ENCODE results near the gene GJA4. TPM values are rescaled to one million over a fixed set of nuclear protein-coding genes. Genes with fewer than 3 reads are reported as not detected.

GJA4 gene
- total RNA-seq, 1 experiment from 2014 or later: not detected

DNA sequence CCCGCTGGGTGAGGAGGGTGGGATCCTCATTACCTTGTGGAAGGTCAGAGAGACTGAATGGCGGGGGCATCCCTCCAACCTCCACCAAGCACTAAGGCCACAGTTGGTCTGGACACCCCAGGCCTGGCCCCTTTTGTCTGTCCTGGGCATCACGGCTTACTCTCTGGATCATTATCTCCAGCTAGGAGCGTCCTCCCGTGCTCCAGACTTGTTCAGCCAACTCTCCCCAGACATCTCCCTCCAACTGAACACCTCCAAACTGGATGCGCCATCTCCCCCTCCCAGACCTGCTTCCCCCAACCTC, 45.2 kb upstream of the GJA4 start:
- intact Hi-C loops (cut with micrococcal nuclease; ENCODE audit: unreplicated experiment): no loop called here
- CTCF ChIA-PET: no interaction called here

DNA sequence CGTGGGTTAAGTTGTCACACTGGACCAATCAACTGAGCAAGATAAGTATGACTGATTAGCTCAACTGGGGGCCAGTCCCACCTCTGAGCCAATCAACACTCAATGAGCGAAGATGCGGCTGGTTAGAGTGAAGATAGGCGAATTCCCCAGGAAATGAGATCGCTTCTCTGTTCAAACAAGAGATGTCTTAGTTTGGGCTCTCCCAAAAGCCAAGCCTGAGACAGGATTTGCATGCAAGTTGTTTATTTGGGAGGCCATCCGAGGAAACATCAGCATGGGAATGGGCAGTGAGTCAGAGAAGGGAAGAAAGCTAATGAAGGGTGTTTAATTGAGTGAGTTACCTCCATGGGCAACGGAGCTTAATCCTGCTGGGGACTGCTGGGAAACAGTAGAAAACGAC, 42.8 kb upstream of the GJA4 start:
- Histone ChIP-seq H3K36me3 (ENCODE audit: insufficient read depth, low read length, poor library complexity, severe bottlenecking) (no peaks in the 10 kb centered on the region), H3K4me1 (ENCODE audit: insufficient read depth, low read length, poor library complexity, severe bottlenecking) (no peaks in the 10 kb centered on the region), H3K27ac (ENCODE audit: low read depth, low read length, poor library complexity, severe bottlenecking) (no peak overlapping the region), H3K27me3 (replicated peaks; ENCODE audit: insufficient read depth, low read depth, low read length, poor library complexity) (no peaks in the 10 kb centered on the region), H3K9me3 (ENCODE audit: low read depth, low read length, poor library complexity, severe bottlenecking) (no peaks in the 10 kb centered on the region), H3K4me3 (ENCODE audit: low read depth, low read length, poor library complexity, severe bottlenecking) (no peak overlapping the region)
- DNase-seq (ENCODE audit: low spot score): no peak
- no TSS peak for BruUV-seq (replicated peaks)
- CTCF ChIA-PET: no interaction called here
- POLR2A ChIA-PET (ENCODE audit: low non-redundant PET): no interaction called here
- TF ChIP-seq, protein P1, sequence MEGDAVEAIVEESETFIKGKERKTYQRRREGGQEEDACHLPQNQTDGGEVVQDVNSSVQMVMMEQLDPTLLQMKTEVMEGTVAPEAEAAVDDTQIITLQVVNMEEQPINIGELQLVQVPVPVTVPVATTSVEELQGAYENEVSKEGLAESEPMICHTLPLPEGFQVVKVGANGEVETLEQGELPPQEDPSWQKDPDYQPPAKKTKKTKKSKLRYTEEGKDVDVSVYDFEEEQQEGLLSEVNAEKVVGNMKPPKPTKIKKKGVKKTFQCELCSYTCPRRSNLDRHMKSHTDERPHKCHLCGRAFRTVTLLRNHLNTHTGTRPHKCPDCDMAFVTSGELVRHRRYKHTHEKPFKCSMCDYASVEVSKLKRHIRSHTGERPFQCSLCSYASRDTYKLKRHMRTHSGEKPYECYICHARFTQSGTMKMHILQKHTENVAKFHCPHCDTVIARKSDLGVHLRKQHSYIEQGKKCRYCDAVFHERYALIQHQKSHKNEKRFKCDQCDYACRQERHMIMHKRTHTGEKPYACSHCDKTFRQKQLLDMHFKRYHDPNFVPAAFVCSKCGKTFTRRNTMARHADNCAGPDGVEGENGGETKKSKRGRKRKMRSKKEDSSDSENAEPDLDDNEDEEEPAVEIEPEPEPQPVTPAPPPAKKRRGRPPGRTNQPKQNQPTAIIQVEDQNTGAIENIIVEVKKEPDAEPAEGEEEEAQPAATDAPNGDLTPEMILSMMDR (conservative IDR thresholded peaks at IDR 0.05; ENCODE audit: low read depth, low read length): no peak
- no peak for TF ChIP-seq EZH2 (IDR thresholded peaks at IDR 0.05; ENCODE audit: borderline replicate concordance, low read depth, low read length, poor library complexity, severe bottlenecking)
- intact Hi-C loops (cut with micrococcal nuclease; ENCODE audit: unreplicated experiment): no loop called here

More for the DNA sequence above, 45.2 kb upstream of the GJA4 start:
- TF ChIP-seq, protein P1 (conservative IDR thresholded peaks at IDR 0.05; ENCODE audit: low read depth, low read length): no peak
- no peak for TF ChIP-seq EZH2 (IDR thresholded peaks at IDR 0.05; ENCODE audit: borderline replicate concordance, low read depth, low read length, poor library complexity, severe bottlenecking)
- Histone ChIP-seq H3K27ac (ENCODE audit: low read depth, low read length, poor library complexity, severe bottlenecking) (no peak overlapping the region), H3K9me3 (ENCODE audit: low read depth, low read length, poor library complexity, severe bottlenecking) (no peaks in the 10 kb centered on the region), H3K27me3 (replicated peaks; ENCODE audit: insufficient read depth, low read depth, low read length, poor library complexity) (no peaks in the 10 kb centered on the region), H3K36me3 (ENCODE audit: insufficient read depth, low read length, poor library complexity, severe bottlenecking) (no peaks in the 10 kb centered on the region), H3K4me3 (ENCODE audit: low read depth, low read length, poor library complexity, severe bottlenecking) (no peak overlapping the region), H3K4me1 (ENCODE audit: insufficient read depth, low read length, poor library complexity, severe bottlenecking) (no peaks in the 10 kb centered on the region)
- no peak for DNase-seq (ENCODE audit: low spot score)
- BruUV-seq (replicated peaks): no TSS peak
- POLR2A ChIA-PET (ENCODE audit: low non-redundant PET): no interaction called here

DNA sequence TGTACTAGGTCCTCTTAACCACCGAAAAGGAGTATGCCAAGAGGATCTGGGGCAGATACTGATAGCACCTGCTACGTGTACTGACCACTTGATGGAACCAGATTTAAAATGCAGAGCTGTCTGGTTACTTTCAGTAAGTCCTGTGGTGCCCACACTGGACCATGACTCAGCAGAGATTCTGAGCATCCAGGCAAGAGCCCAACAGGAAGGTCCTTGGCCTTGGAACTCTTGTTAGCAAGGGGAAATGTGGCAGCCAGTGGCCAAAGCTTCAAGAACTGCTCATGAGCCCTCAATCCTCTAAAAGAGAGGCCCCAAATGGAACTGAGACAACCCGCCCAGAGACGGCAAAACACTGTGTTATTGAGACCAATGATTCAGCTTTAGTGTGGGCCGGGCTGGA, 42.2 kb upstream of the GJA4 start:
- H3K27me3 ChIP-seq (replicated peaks; ENCODE audit: insufficient read depth, low read depth, low read length, poor library complexity): no peaks in the 10 kb centered on the region
- BruUV-seq (replicated peaks): no TSS peak
- no peak overlapping the region for H3K27ac ChIP-seq (ENCODE audit: low read depth, low read length, poor library complexity, severe bottlenecking)
- TF ChIP-seq, protein P1 (conservative IDR thresholded peaks at IDR 0.05; ENCODE audit: low read depth, low read length): no peak
- TF ChIP-seq EZH2 (IDR thresholded peaks at IDR 0.05; ENCODE audit: borderline replicate concordance, low read depth, low read length, poor library complexity, severe bottlenecking): no peak
- no peaks in the 10 kb centered on the region for H3K4me1 ChIP-seq (ENCODE audit: insufficient read depth, low read length, poor library complexity, severe bottlenecking)
- no peaks in the 10 kb centered on the region for H3K9me3 ChIP-seq (ENCODE audit: low read depth, low read length, poor library complexity, severe bottlenecking)
- intact Hi-C loops (cut with micrococcal nuclease; ENCODE audit: unreplicated experiment): no loop called here
- POLR2A ChIA-PET (ENCODE audit: low non-redundant PET): interaction anchor here (0.6 kb wide), 1 partner anchor 776 kb away, joined by 11 read pairs; no protein-coding TSS in a partner anchor
- H3K36me3 ChIP-seq (ENCODE audit: insufficient read depth, low read length, poor library complexity, severe bottlenecking): no peaks in the 10 kb centered on the region
- H3K4me3 ChIP-seq (ENCODE audit: low read depth, low read length, poor library complexity, severe bottlenecking): no peak overlapping the region
- CTCF ChIA-PET: no interaction called here
- no peak for DNase-seq (ENCODE audit: low spot score)

Data from A673 (cell line).